DMS 273 (cell line): ENCODE data around the gene RUFY3.
"Not testable (repeated sequence)": the region's sequence is repeated elsewhere in the genome, so short reads cannot be mapped to it uniquely, and the experiment has no call there.

Experiments
- DNase-seq: peaks from one replicate; lab custom pipeline; 2025; ENCODE audit not compliant: unreplicated experiment; lab: John Stamatoyannopoulos, UW

The RUFY3 gene

GRCh38 chr4:70769396-70769795, 47.6 kb downstream of the RUFY3 start:
- not testable (repeated sequence) for DNase-seq

- no peak for DNase-seq
Measured at GRCh38 chr4:70772929-70773555, 51.3 kb downstream of the RUFY3 start.

GRCh38 chr4:70778888-70779422, 57.2 kb downstream of the RUFY3 start:
- DNase-seq: peak; percentile 14

GRCh38 chr4:70783096-70783495, 61.3 kb downstream of the RUFY3 start:
- no peak for DNase-seq

- DNase-seq: no peak
Measured at GRCh38 chr4:70787496-70787895, 65.7 kb downstream of the RUFY3 start.

GRCh38 chr4:70788733-70789132, 67.0 kb downstream of the RUFY3 start:
- no peak for DNase-seq

GRCh38 chr4:70793626-70794025, 71.9 kb downstream of the RUFY3 start:
- DNase-seq: no peak

- no peak for DNase-seq
Measured at GRCh38 chr4:70801265-70801809, 79.6 kb downstream of the RUFY3 start.

- no peak for DNase-seq
Measured at GRCh38 chr4:70802928-70803580, 81.3 kb downstream of the RUFY3 start.

- DNase-seq: no peak
Measured at GRCh38 chr4:70808151-70808550, 86.4 kb downstream of the RUFY3 start.

- no peak for DNase-seq
Measured at GRCh38 chr4:70815370-70815769, 93.6 kb downstream of the RUFY3 start.

- DNase-seq: no peak
Measured at GRCh38 chr4:70816894-70817293, 95.1 kb downstream of the RUFY3 start.

- no peak for DNase-seq
Measured at GRCh38 chr4:70818173-70818855, 96.5 kb downstream of the RUFY3 start.

GRCh38 chr4:70818921-70819320, 97.2 kb downstream of the RUFY3 start:
- no peak for DNase-seq

GRCh38 chr4:70829015-70829414, 107.3 kb downstream of the RUFY3 start:
- no peak for DNase-seq

GRCh38 chr4:70829492-70829891, 107.7 kb downstream of the RUFY3 start:
- DNase-seq: no peak

GRCh38 chr4:70830054-70830453, 108.3 kb downstream of the RUFY3 start:
- DNase-seq: no peak

- DNase-seq: no peak
Measured at GRCh38 chr4:70831293-70831692, 109.5 kb downstream of the RUFY3 start.

GRCh38 chr4:70833675-70834074, 111.9 kb downstream of the RUFY3 start:
- no peak for DNase-seq

GRCh38 chr4:70836081-70836480, 114.3 kb downstream of the RUFY3 start:
- no peak for DNase-seq

- DNase-seq: peak; percentile 32
Measured at GRCh38 chr4:70838204-70838603, 116.4 kb downstream of the RUFY3 start.
